Ascending aorta (tissue), 2 donors: ENCODE results near the gene SLC7A8. TPM values are rescaled to one million over a fixed set of nuclear protein-coding genes. Genes with fewer than 3 reads are reported as not detected.

ENCODE experiments used
- DNase-seq, 2 donors: peaks; one replicate each; pipeline ENCODE4 v3.0.0-alpha.2; 2019; ENCODE audit warnings: low spot score in 2 of 2
- H3K27ac ChIP-seq, 2 donors: fragments of 200-600 bp; sonication (generic); one replicate each; pipeline ENCODE4 v1.5.1; 2016 to 2017; ENCODE audit warnings: mild to moderate bottlenecking in 1 of 2
- H3K27me3 ChIP-seq: fragments of 200-600 bp; sonication (generic); one replicate; pipeline ENCODE4 v1.5.1; 2017
- H3K36me3 ChIP-seq, 2 donors: fragments of 200-600 bp; sonication (generic); one replicate each; pipeline ENCODE4 v1.5.1; 2016
- H3K4me1 ChIP-seq, 2 donors: fragments of 200-600 bp; sonication (generic); one replicate each; pipeline ENCODE4 v1.5.1; 2016 to 2017; ENCODE audit warnings: mild to moderate bottlenecking in 1 of 2
- H3K4me3 ChIP-seq, 2 donors: fragments of 200-600 bp; sonication (generic); one replicate each; pipeline ENCODE4 v1.5.1; 2016 to 2017; ENCODE audit warnings: mild to moderate bottlenecking in 1 of 2
- H3K9me3 ChIP-seq, 2 donors: fragments of 200-600 bp; sonication (generic); one replicate each; pipeline ENCODE4 v1.5.1; 2016
- intact Hi-C: fragments of 100-400 bp; cut with DNase I; formaldehyde crosslinking; loops from one replicate; pipeline ENCODE4 v1.15.1; 2023
- total RNA-seq: library from RNA; depleted of rRNA; stranded (reverse); fragments of >200 nt; gene quantifications from one replicate; pipeline ENCODE4 v1.1.0, GENCODE V29; 2016
- TF ChIP-seq, protein P1 (sequence below), 3 experiments: fragments of 200-600 bp in 2 of 3; fragments of 450-650 bp in 1 of 3; sonication (generic) in 2 of 3; IDR thresholded peaks; one replicate each; pipeline ENCODE4 v1.5.1; 2016 to 2019; ENCODE audit warnings: antibody characterized with exemption in 3 of 3, mild to moderate bottlenecking in 1 of 3, moderate library complexity in 1 of 3

Gene SLC7A8
- total RNA-seq, 1 donor from 2014 or later = 59.9 TPM

DNA sequence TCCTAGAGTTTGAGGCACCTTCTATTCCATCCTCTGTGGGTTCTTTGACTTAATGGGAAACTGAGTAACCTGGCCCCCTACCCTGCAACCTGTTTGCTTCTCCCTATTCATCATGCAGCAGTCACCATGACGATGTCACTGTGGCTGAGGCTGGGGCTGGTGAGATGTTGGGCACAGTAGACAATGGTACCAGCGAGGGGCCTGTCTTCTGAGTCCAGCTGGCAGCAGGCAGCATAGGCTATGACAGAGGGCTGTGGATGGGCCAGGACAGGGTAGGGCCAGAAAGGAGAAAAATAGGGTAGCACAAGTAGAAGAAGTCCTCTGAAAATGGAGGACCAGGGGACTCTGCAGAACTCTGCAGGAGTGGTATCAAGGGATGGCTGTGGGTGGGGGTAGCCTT lies 80.7 kb downstream of the SLC7A8 start:
- peaks cover 10 to 17% of the 10 kb centered on the region in 2 donors for H3K36me3 ChIP-seq

DNA sequence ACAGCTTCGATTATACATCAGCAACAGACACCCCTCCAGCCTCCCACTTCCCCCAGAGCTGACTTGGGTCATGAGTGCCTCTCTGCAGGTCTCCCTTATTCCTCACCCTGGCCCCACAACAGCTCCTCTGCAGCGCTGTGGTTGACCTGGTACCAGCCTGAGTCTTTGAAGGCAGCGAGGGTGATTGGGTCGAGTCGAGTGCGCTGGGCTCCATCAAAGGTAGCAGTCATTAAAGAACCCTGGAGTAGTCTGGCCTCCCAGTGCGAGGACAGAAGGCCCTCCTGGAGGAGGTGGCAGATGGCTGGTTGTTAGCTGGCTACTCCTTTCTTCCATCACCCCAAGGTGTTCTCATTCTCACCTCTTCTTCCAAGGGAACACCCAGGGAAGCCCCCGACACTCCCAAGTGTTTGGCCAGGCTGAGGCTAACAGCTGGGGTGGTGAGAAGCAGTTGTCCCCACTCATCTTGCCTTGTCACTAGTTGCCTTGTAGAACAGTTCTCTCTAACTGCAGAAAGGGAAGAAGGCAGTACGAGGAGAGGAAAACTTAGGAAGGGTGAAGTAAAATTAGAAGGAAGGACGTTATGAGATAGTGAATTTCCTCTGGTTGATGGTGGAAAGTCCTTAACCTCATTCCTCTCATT lies 81.4 kb downstream of the SLC7A8 start:
- Histone ChIP-seq H3K27me3 (no peaks in the 10 kb centered on the region), H3K4me1 (peaks cover 0 to 3% of the 10 kb centered on the region in 2 donors), H3K36me3 (peaks cover 10 to 22% of the 10 kb centered on the region in 2 donors), H3K9me3 (no peaks in the 10 kb centered on the region), H3K27ac (no peak overlapping the region), H3K4me3 (no peak overlapping the region)
- intact Hi-C loops = no loop called here
- peak in 1 of 2 donors; percentile 51 for DNase-seq
- TF ChIP-seq, protein P1, sequence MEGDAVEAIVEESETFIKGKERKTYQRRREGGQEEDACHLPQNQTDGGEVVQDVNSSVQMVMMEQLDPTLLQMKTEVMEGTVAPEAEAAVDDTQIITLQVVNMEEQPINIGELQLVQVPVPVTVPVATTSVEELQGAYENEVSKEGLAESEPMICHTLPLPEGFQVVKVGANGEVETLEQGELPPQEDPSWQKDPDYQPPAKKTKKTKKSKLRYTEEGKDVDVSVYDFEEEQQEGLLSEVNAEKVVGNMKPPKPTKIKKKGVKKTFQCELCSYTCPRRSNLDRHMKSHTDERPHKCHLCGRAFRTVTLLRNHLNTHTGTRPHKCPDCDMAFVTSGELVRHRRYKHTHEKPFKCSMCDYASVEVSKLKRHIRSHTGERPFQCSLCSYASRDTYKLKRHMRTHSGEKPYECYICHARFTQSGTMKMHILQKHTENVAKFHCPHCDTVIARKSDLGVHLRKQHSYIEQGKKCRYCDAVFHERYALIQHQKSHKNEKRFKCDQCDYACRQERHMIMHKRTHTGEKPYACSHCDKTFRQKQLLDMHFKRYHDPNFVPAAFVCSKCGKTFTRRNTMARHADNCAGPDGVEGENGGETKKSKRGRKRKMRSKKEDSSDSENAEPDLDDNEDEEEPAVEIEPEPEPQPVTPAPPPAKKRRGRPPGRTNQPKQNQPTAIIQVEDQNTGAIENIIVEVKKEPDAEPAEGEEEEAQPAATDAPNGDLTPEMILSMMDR (IDR thresholded peaks at IDR 0.05) = no peak

More for the DNA sequence above, 80.7 kb downstream of the SLC7A8 start:
- Histone ChIP-seq H3K27me3 (no peaks in the 10 kb centered on the region), H3K4me3 (no peak overlapping the region), H3K4me1 (no peaks in the 10 kb centered on the region), H3K27ac (no peak overlapping the region), H3K9me3 (no peaks in the 10 kb centered on the region)
- TF ChIP-seq, protein P1 (IDR thresholded peaks at IDR 0.05) = no peak
- intact Hi-C loops = no loop called here
- DNase-seq = peak in 1 of 2 donors; percentile 40

DNA sequence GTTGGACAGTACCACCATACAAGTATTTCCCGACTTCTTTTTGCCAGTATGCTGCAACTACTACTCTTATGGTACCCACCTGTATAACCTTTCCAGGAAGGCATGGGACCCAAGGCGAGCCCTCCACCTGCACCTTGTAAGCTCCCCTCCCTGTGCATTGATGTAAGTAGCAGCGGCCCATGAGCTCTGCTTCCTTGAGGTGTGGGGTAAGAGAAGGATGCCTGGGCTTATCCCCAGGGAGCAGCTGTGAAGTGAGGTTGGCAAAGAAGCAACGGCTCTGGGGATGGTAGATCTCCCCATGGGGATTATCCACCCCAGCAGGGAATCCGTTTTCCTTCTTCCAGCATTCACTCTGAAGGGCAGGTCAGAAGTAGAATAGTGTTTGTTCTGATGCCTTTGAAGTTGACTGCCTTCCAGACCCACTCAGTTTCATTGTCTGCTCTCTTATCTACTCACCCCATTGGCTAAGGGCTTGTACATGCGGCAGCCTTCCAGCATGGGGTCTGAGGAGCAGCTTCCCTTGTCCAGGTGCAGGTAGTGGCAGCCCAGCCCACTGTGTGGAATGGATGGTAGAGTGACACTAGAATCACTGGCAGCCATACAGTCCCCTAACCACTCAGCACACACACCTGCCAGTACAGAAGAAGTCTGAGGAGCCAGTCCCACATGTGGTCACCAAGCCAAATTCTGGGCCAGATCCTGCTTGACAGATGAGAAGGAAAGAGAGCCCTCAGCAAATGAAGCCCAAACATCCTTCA lies 82.1 kb downstream of the SLC7A8 start:
- peak in 1 of 2 donors; percentile 56 for DNase-seq
- Histone ChIP-seq H3K27ac (no peak overlapping the region), H3K4me1 (peaks cover 0 to 10% of the 10 kb centered on the region in 2 donors), H3K4me3 (no peak overlapping the region), H3K9me3 (no peaks in the 10 kb centered on the region), H3K36me3 (peaks cover 10 to 22% of the 10 kb centered on the region in 2 donors), H3K27me3 (no peaks in the 10 kb centered on the region)
- TF ChIP-seq, protein P1 (IDR thresholded peaks at IDR 0.05) = no peak
- intact Hi-C loops = no loop called here

DNA sequence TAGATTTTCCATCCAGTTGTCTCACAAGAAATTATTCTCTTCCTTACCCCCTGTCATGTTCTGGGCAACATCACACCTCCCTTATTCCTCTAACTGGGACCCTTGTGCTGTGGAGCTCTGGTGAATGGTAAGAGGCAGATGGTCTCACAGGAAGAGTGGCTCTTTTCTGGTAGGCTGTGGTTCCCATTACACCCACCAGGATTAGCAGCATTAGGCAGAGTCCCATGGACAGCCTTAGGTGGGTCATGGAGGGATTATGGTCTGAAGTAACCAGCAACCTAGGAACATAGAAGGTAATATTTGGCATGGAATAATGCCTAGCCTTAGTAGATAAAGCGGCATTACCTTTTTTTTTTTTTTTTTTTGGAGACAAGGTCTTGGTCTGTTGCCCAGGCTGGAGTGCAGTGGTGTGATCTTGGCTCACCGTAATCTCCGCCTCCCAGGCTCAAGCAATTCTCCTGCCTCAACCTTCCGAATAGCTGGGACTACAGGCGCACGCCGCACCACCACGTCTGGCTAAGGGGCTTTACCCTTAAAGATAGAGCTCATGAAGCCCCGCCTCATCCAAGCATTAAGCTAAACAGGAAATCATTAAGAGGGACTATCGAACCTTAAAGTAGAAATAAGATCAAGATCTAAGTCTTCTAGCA lies 84.1 kb downstream of the SLC7A8 start:
- H3K27ac ChIP-seq = no peak overlapping the region
- TF ChIP-seq, protein P1 (IDR thresholded peaks at IDR 0.05) = no peak
- no peaks in the 10 kb centered on the region for H3K9me3 ChIP-seq
- peaks cover 10 to 22% of the 10 kb centered on the region in 2 donors for H3K36me3 ChIP-seq
- H3K4me3 ChIP-seq = no peak overlapping the region
- H3K4me1 ChIP-seq = peaks cover 0 to 10% of the 10 kb centered on the region in 2 donors
- intact Hi-C loops = loop anchor here (5.0 kb wide), 2 partner anchors 188 to 227 kb away; partner anchors contain the start of genes HOMEZ and LRP10
- no peaks in the 10 kb centered on the region for H3K27me3 ChIP-seq
- DNase-seq = peak in 1 of 2 donors; percentile 42

DNA sequence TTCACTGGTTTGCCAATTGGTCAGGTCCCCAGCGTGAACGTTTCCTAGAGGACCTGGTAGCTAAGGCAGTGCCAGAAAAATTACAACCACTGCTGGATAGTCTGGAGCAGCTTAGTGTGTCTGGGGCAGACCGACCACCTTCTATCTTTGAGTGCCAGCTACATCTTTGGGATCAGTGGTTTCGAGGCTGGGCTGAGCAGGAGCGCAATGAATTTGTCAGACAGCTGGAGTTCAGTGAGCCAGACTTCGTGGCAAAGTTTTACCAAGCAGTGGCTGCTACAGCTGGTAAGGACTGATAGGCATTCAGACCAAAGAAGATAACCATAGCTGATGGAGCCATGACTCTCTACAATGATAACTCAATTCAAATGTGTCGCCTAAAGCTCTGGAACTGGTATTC lies 85.7 kb downstream of the SLC7A8 start:
- Histone ChIP-seq H3K9me3 (no peaks in the 10 kb centered on the region), H3K36me3 (peaks cover 10 to 26% of the 10 kb centered on the region in 2 donors), H3K4me1 (peaks cover 0 to 18% of the 10 kb centered on the region in 2 donors), H3K27ac (no peak overlapping the region), H3K27me3 (no peaks in the 10 kb centered on the region), H3K4me3 (no peak overlapping the region)
- intact Hi-C loops = loop anchor here (5.0 kb wide), 2 partner anchors 190 to 225 kb away; partner anchors contain the start of genes HOMEZ and LRP10
- TF ChIP-seq, protein P1 (IDR thresholded peaks at IDR 0.05) = no peak
- peak in 1 of 2 donors; percentile 35 for DNase-seq
